MM.1S (cell line): ENCODE data around the gene SETMAR.

Experiments used
- DNase-seq: peaks from one replicate; pipeline ENCODE4 v3.0.0-alpha.2; 2015
- H2AFZ ChIP-seq: fragments of 300-600 bp; sonication (generic); 2 replicates; pipeline ENCODE4 v1.6.0; 2016; ENCODE audit warnings: antibody characterized with exemption, low read length
- H3F3A ChIP-seq: fragments of 300-600 bp; sonication (generic); 2 replicates; pipeline ENCODE4 v1.6.1; 2016; ENCODE audit warnings: mild to moderate bottlenecking, antibody characterized with exemption, low read length, moderate library complexity, mixed read lengths; ENCODE audit not compliant: insufficient read depth
- H3K27ac ChIP-seq: fragments of 300-600 bp; sonication (generic); 2 replicates; pipeline ENCODE4 v1.5.1; 2016; ENCODE audit warnings: mild to moderate bottlenecking, low read length
- H3K27me3 ChIP-seq: fragments of 300-600 bp; sonication (generic); replicated peaks from 2 replicates; pipeline ENCODE4 v1.6.0; 2016; ENCODE audit warnings: low read length; ENCODE audit not compliant: insufficient read depth
- H3K36me3 ChIP-seq: fragments of 300-600 bp; sonication (generic); replicated peaks from 2 replicates; pipeline ENCODE4 v1.6.1; 2016; ENCODE audit warnings: mild to moderate bottlenecking, low read length, mixed read lengths; ENCODE audit not compliant: insufficient read depth
- H3K4me1 ChIP-seq: fragments of 300-600 bp; sonication (generic); 2 replicates; pipeline ENCODE4 v1.6.1; 2016; ENCODE audit warnings: low read length, mixed read lengths
- H3K4me2 ChIP-seq: fragments of 300-600 bp; sonication (generic); 2 replicates; pipeline ENCODE4 v1.6.0; 2016; ENCODE audit warnings: low read depth, low read length
- H3K4me3 ChIP-seq: fragments of 300-600 bp; sonication (generic); 2 replicates; pipeline ENCODE4 v1.5.1; 2016; ENCODE audit warnings: low read length, mixed read lengths
- H3K79me2 ChIP-seq: fragments of 300-600 bp; sonication (generic); 2 replicates; pipeline ENCODE4 v1.6.1; 2016; ENCODE audit warnings: mixed run types, low read length, mixed read lengths
- H3K9ac ChIP-seq: fragments of 300-600 bp; sonication (generic); 2 replicates; pipeline ENCODE4 v1.6.1; 2016; ENCODE audit warnings: low read length, mixed read lengths
- H3K9me2 ChIP-seq: fragments of 300-600 bp; sonication (generic); replicated peaks from 2 replicates; pipeline ENCODE4 v1.6.1; 2016; ENCODE audit warnings: mild to moderate bottlenecking, low read length, mixed read lengths; ENCODE audit not compliant: insufficient read depth
- H3K9me3 ChIP-seq: fragments of 300-600 bp; sonication (generic); replicated peaks from 2 replicates; pipeline ENCODE4 v1.6.1; 2016; ENCODE audit warnings: mild to moderate bottlenecking, low read length, mixed read lengths; ENCODE audit not compliant: insufficient read depth
- H4K20me1 ChIP-seq: fragments of 300-600 bp; sonication (generic); 2 replicates; pipeline ENCODE4 v1.6.1; 2016; ENCODE audit warnings: mild to moderate bottlenecking, low read length, moderate library complexity, mixed read lengths; ENCODE audit not compliant: insufficient read depth
- EZH2 ChIP-seq: fragments of 300-600 bp; sonication (generic); optimal IDR thresholded peaks from 2 replicates; pipeline ENCODE3; 2017; ENCODE audit warnings: low read depth, mild to moderate bottlenecking, antibody characterized with exemption, low read length, mixed read lengths
- EZH2phosphoT487 ChIP-seq: fragments of 300-600 bp; sonication (generic); IDR thresholded peaks from 2 replicates; pipeline ENCODE4 v1.6.1; 2018; ENCODE audit warnings: antibody characterized with exemption, low read length
- TF ChIP-seq, protein P1 (sequence below): fragments of 300-600 bp; sonication (generic); IDR thresholded peaks from 2 replicates; pipeline ENCODE4 v1.5.1; 2016; ENCODE audit warnings: antibody characterized with exemption, low read length, mixed read lengths

Gene SETMAR

DNA sequence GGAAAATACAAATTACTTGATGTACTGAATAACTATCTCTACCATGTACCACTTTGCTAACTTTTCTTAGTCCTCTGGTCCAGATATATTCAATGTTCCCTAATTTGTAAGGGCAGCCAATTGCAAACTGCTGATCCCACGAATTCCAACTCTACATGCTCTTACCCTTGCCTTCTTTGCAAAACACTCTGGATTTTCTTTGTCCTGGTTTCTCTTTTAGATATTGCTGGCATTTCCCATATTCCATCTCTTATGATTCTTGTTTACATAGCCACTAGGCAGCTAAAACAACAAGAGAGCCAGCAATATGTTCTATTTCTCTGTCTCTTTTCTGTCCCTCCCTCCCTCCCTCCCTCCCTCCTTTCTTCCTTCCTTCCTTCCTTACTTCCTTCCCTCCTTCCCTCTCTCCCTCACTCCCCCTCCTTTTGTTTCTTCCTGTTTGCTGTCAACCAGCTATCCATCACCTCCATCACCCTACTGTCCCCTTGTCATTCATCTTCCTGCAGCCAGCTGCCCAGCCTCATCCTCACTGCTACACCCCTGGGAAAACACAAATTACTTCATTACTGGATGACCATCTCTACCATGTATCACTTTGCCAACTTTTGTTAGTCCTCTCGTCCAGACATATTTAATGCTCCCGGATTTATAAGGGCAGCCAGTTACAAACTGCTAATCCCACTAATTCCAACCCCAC is 33.8 kb downstream of the SETMAR start:
- Histone ChIP-seq H3K9me2 (no peaks in the 10 kb centered on the region), H2AFZ (no peak overlapping the region), H3F3A (no peaks in the 10 kb centered on the region), H4K20me1 (no peaks in the 10 kb centered on the region), H3K36me3 (no peaks in the 10 kb centered on the region), H3K27me3 (no peaks in the 10 kb centered on the region), H3K4me1 (no peaks in the 10 kb centered on the region), H3K4me3 (no peak overlapping the region), H3K9me3 (no peaks in the 10 kb centered on the region), H3K27ac (no peak overlapping the region), H3K9ac (no peak overlapping the region), H3K4me2 (no peak overlapping the region), H3K79me2 (no peaks in the 10 kb centered on the region)
- no peak for DNase-seq
- TF ChIP-seq, protein P1, sequence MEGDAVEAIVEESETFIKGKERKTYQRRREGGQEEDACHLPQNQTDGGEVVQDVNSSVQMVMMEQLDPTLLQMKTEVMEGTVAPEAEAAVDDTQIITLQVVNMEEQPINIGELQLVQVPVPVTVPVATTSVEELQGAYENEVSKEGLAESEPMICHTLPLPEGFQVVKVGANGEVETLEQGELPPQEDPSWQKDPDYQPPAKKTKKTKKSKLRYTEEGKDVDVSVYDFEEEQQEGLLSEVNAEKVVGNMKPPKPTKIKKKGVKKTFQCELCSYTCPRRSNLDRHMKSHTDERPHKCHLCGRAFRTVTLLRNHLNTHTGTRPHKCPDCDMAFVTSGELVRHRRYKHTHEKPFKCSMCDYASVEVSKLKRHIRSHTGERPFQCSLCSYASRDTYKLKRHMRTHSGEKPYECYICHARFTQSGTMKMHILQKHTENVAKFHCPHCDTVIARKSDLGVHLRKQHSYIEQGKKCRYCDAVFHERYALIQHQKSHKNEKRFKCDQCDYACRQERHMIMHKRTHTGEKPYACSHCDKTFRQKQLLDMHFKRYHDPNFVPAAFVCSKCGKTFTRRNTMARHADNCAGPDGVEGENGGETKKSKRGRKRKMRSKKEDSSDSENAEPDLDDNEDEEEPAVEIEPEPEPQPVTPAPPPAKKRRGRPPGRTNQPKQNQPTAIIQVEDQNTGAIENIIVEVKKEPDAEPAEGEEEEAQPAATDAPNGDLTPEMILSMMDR, result no peak
- TF ChIP-seq EZH2, result no peak
- no peak for TF ChIP-seq EZH2phosphoT487

DNA sequence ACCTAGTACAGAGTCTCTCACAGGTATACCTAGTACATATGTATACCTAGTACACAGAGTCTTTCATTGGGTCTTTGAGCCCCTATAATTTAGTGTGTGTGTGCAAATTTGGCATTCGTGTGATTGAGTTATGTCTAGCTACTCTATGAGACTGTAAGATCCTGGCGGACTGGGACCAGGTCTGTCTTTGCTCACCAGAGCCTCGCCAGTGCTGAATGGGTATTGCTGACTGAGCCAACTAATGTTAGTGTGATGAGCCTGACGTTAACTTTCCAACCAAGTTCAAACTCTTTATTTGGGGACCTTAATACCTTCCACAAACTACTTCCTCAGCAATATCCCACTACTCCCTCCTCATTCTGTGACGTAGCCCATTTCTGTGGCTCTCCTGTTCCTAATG is 35.6 kb downstream of the SETMAR start:
- Histone ChIP-seq H3K4me3 (no peak overlapping the region), H4K20me1 (no peaks in the 10 kb centered on the region), H3K79me2 (no peaks in the 10 kb centered on the region), H3K27me3 (no peaks in the 10 kb centered on the region), H3K27ac (no peak overlapping the region), H3K9me2 (no peaks in the 10 kb centered on the region), H3K36me3 (no peaks in the 10 kb centered on the region), H3K9me3 (no peaks in the 10 kb centered on the region), H3K9ac (no peak overlapping the region), H3F3A (no peaks in the 10 kb centered on the region), H3K4me2 (no peak overlapping the region), H3K4me1 (no peaks in the 10 kb centered on the region), H2AFZ (no peak overlapping the region)
- TF ChIP-seq, protein P1, result no peak
- TF ChIP-seq EZH2phosphoT487, result no peak
- TF ChIP-seq EZH2, result no peak
- no peak for DNase-seq

DNA sequence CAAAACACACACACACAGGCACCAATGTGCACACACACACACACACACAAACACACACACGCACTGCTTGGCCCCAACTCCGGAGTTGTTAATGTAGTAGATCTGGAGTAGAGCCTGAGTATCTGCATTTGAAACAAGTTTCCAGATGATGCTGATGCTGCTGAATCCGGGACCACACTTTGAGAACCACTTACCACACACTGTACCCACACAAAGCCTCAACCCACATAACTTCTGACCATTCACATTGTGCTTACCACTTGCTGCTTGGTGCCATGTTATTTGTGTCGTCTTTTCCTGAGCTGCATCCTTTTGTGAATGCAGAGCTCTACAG is 36.9 kb downstream of the SETMAR start:
- Histone ChIP-seq H3K36me3 (no peaks in the 10 kb centered on the region), H3F3A (no peaks in the 10 kb centered on the region), H3K4me1 (no peaks in the 10 kb centered on the region), H3K9me2 (no peaks in the 10 kb centered on the region), H4K20me1 (no peaks in the 10 kb centered on the region), H3K27ac (no peak overlapping the region), H3K9ac (no peak overlapping the region), H2AFZ (no peak overlapping the region), H3K27me3 (no peaks in the 10 kb centered on the region), H3K4me2 (no peak overlapping the region), H3K79me2 (no peaks in the 10 kb centered on the region), H3K4me3 (no peak overlapping the region), H3K9me3 (no peaks in the 10 kb centered on the region)
- no peak for DNase-seq
- TF ChIP-seq EZH2phosphoT487 (no peak), EZH2 (no peak)
- TF ChIP-seq, protein P1, result no peak
